Measurements from ENCODE around the gene UGT3A1. TPM values are rescaled to one million over a fixed set of nuclear protein-coding genes. Genes with fewer than 3 reads are reported as not detected.

The UGT3A1 gene
- total RNA-seq, 4 donors from 2014 or later = not detected

- Histone ChIP-seq H3K27ac (no peak overlapping the region), H3K27me3 (no peaks in the 10 kb centered on the region), H3K4me1 (no peaks in the 10 kb centered on the region), H3K4me3 (no peak overlapping the region), H3K9me3 (no peaks in the 10 kb centered on the region), H3K36me3 (no peaks in the 10 kb centered on the region)
- DNase-seq = no peak
- TF ChIP-seq POLR2A (IDR thresholded peaks at IDR 0.05) (no peak), CTCF (IDR thresholded peaks at IDR 0.05) (no peak)
- intact Hi-C loops (cut with DNase I; ENCODE audit: low total_unique reads) = no loop called here
Observed at GRCh38 chr5:35947085-35947484, 44.1 kb downstream of the UGT3A1 start.

- Histone ChIP-seq H3K9me3 (no peaks in the 10 kb centered on the region), H3K4me1 (no peaks in the 10 kb centered on the region), H3K27me3 (no peaks in the 10 kb centered on the region), H3K27ac (no peak overlapping the region), H3K4me3 (no peak overlapping the region), H3K36me3 (no peaks in the 10 kb centered on the region)
- intact Hi-C loops (cut with DNase I; ENCODE audit: low total_unique reads) = no loop called here
- DNase-seq = no peak
- no peak for TF ChIP-seq POLR2A (IDR thresholded peaks at IDR 0.05)
- no peak for TF ChIP-seq CTCF (IDR thresholded peaks at IDR 0.05)
Observed at GRCh38 chr5:35939639-35940038, 51.6 kb downstream of the UGT3A1 start.

GRCh38 chr5:35938568-35939227 is 52.5 kb downstream of the UGT3A1 start, which contains the start of gene CAPSL:
TSS of gene CAPSL (minus strand) at chr5:35938622. CDS start at chr5:35921120, 17,502 bp downstream.
- H3K36me3 ChIP-seq = no peaks in the 10 kb centered on the region
- peak; percentile 41 to 56 for DNase-seq
- no peak within 1 kb of the TSS for H3K27ac ChIP-seq
- H3K4me1 ChIP-seq = no peaks in the 10 kb centered on the region
- no peaks in the 10 kb centered on the region for H3K9me3 ChIP-seq
- no peaks in the 10 kb centered on the region for H3K27me3 ChIP-seq
- intact Hi-C loops (cut with DNase I; ENCODE audit: low total_unique reads) = no loop called here
- TF ChIP-seq POLR2A (IDR thresholded peaks at IDR 0.05) (no peak), CTCF (IDR thresholded peaks at IDR 0.05) (no peak)
- no peak within 1 kb of the TSS for H3K4me3 ChIP-seq

- Histone ChIP-seq H3K27ac (no peak overlapping the region), H3K4me3 (no peak overlapping the region), H3K4me1 (peaks cover 0 to 3% of the 10 kb centered on the region in 2 donors), H3K9me3 (no peaks in the 10 kb centered on the region), H3K27me3 (no peaks in the 10 kb centered on the region), H3K36me3 (no peaks in the 10 kb centered on the region)
- TF ChIP-seq CTCF (IDR thresholded peaks at IDR 0.05) (peak; percentile 67 to 86 (median 80)), POLR2A (IDR thresholded peaks at IDR 0.05) (no peak)
- DNase-seq = peak; percentile 26 to 64
- intact Hi-C loops (cut with DNase I; ENCODE audit: low total_unique reads) = loop anchor here (5.0 kb wide), 1 partner anchor 839 kb away; no protein-coding TSS in a partner anchor
Observed at GRCh38 chr5:35926389-35927051, 64.7 kb downstream of the UGT3A1 start.

All from uterus (tissue), 4 donors.